Panc1 (cell line): Measurements from ENCODE around the gene SCNN1G. TPM values are rescaled to one million over a fixed set of nuclear protein-coding genes. Genes with fewer than 3 reads are reported as not detected.

Experiments
- ATAC-seq: fragments of 200-7000 bp; cut with Tn5 transposase; 2 replicates; pipeline ENCODE4 v1.9.1; 2020; ENCODE audit warnings: mild to moderate bottlenecking, moderate library complexity
- BruUV-seq: library from RNA; stranded (reverse); fragments of 400-500 nt; replicated peaks from 2 replicates; lab custom pipeline; 2021; lab: Mats Ljungman, UMichigan
- CTCF ChIA-PET: fragments of 300-600 bp; sonication (Branson Sonifier 250); formaldehyde crosslinking; loops from one replicate; lab custom pipeline; 2022; ENCODE audit warnings: antibody characterized with exemption; lab: Charles Lee
- POLR2A ChIA-PET: fragments of 300-600 bp; sonication (Branson Sonifier 250); formaldehyde crosslinking; loops from one replicate; lab custom pipeline; 2022; ENCODE audit warnings: antibody characterized with exemption; lab: Charles Lee
- DNase-seq: peaks from one replicate; pipeline ENCODE4 v3.0.0-alpha.2; 2010; ENCODE audit warnings: low read depth, low spot score
- H3K27ac ChIP-seq: 2 replicates; pipeline ENCODE4 v1.5.1; 2011; ENCODE audit warnings: mild to moderate bottlenecking, low read length, inconsistent platforms
- H3K27me3 ChIP-seq: fragments of 200-500 bp; sonication (Bioruptor generic); 2 replicates; pipeline ENCODE4 v1.6.0; 2014; ENCODE audit warnings: low read length, inconsistent platforms; ENCODE audit not compliant: control insufficient read depth, insufficient read depth
- H3K36me3 ChIP-seq: fragments of 200-500 bp; sonication (Bioruptor generic); 2 replicates; pipeline ENCODE4 v1.5.1; 2014; ENCODE audit warnings: inconsistent platforms, mild to moderate bottlenecking, low read length, moderate library complexity; ENCODE audit not compliant: control insufficient read depth, insufficient read depth
- H3K4me1 ChIP-seq: 2 replicates; pipeline ENCODE4 v1.5.1; 2011; ENCODE audit warnings: inconsistent platforms, mild to moderate bottlenecking, low read length, moderate library complexity; ENCODE audit not compliant: control insufficient read depth, insufficient read depth
- H3K4me3 ChIP-seq, 2 experiments: 2 replicates each; pipeline ENCODE4 v1.5.1; 2011 to 2012; ENCODE audit warnings: low read depth in 2 of 2, low read length in 2 of 2, mild to moderate bottlenecking in 2 of 2, inconsistent platforms in 1 of 2, moderate library complexity in 1 of 2
- H3K9me3 ChIP-seq: fragments of 200-500 bp; sonication (Bioruptor generic); 2 replicates; pipeline ENCODE4 v1.5.1; 2014; ENCODE audit warnings: low read depth, mild to moderate bottlenecking, inconsistent platforms, low read length, moderate library complexity; ENCODE audit not compliant: control insufficient read depth, insufficient read depth
- POLR2AphosphoS5 ChIP-seq: IDR thresholded peaks from 2 replicates; pipeline ENCODE4 v1.6.1; 2012; ENCODE audit warnings: mild to moderate bottlenecking, low read depth, low read length, moderate library complexity
- SIN3A ChIP-seq: IDR thresholded peaks from 2 replicates; pipeline ENCODE4 v1.6.1; 2012; ENCODE audit warnings: low read depth, mild to moderate bottlenecking, low read length, moderate library complexity, borderline replicate concordance; ENCODE audit not compliant: insufficient read depth
- TCF7L2 ChIP-seq: IDR thresholded peaks from 2 replicates; pipeline ENCODE4 v1.6.1; 2011; ENCODE audit warnings: mild to moderate bottlenecking, low read depth, low read length, inconsistent platforms
- in situ Hi-C: cut with HindIII; loops from 2 replicates; pipeline ENCODE4 v1.10.0; 2016; ENCODE audit warnings: low sequenced_read_pairs, low pct_unique_long_range_greater_than_20kb
- intact Hi-C: fragments of 100-400 bp; cut with micrococcal nuclease; formaldehyde crosslinking; loops from one replicate; pipeline ENCODE4 v1.10.0; 2022; ENCODE audit not compliant: unreplicated experiment
- total RNA-seq: library from RNA; stranded (reverse); gene quantifications from one replicate; pipeline ENCODE4 v1.2.1, GENCODE V29; 2021; ENCODE audit not compliant: unreplicated experiment
- TF ChIP-seq, protein P1 (sequence below), 2 experiments: IDR thresholded peaks; 2 replicates each; pipeline ENCODE4 v1.6.1; 2011 to 2012; ENCODE audit warnings: low read depth in 2 of 2, control low read depth in 1 of 2, low read length in 1 of 2, mild to moderate bottlenecking in 1 of 2, moderate library complexity in 1 of 2; ENCODE audit not compliant: insufficient read depth in 1 of 2
- TF ChIP-seq, protein P2 (sequence below): fragments of 450-650 bp; IDR thresholded peaks from 2 replicates; pipeline ENCODE4 v1.5.1; 2017; ENCODE audit warnings: mild to moderate bottlenecking

Gene SCNN1G
- total RNA-seq, 1 experiment from 2014 or later, result 3.4 TPM

GRCh38 chr16:23141033-23141432 lies 41.5 kb upstream of the SCNN1G start:
- DNase-seq (no peak), ATAC-seq (no peak)
- no peak overlapping the region for H3K27ac ChIP-seq
- H3K4me1 ChIP-seq, result peaks cover 37% of the 10 kb centered on the region
- BruUV-seq, result no TSS peak
- in situ Hi-C loops, result no loop called here
- no peak overlapping the region for H3K4me3 ChIP-seq
- ChIA-PET POLR2A (no interaction called here), CTCF (no interaction called here)
- H3K9me3 ChIP-seq, result peaks cover 3% of the 10 kb centered on the region; the same call in 1 of the 2 replicates
- TF ChIP-seq, protein P1, sequence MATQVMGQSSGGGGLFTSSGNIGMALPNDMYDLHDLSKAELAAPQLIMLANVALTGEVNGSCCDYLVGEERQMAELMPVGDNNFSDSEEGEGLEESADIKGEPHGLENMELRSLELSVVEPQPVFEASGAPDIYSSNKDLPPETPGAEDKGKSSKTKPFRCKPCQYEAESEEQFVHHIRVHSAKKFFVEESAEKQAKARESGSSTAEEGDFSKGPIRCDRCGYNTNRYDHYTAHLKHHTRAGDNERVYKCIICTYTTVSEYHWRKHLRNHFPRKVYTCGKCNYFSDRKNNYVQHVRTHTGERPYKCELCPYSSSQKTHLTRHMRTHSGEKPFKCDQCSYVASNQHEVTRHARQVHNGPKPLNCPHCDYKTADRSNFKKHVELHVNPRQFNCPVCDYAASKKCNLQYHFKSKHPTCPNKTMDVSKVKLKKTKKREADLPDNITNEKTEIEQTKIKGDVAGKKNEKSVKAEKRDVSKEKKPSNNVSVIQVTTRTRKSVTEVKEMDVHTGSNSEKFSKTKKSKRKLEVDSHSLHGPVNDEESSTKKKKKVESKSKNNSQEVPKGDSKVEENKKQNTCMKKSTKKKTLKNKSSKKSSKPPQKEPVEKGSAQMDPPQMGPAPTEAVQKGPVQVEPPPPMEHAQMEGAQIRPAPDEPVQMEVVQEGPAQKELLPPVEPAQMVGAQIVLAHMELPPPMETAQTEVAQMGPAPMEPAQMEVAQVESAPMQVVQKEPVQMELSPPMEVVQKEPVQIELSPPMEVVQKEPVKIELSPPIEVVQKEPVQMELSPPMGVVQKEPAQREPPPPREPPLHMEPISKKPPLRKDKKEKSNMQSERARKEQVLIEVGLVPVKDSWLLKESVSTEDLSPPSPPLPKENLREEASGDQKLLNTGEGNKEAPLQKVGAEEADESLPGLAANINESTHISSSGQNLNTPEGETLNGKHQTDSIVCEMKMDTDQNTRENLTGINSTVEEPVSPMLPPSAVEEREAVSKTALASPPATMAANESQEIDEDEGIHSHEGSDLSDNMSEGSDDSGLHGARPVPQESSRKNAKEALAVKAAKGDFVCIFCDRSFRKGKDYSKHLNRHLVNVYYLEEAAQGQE (IDR thresholded peaks at IDR 0.05; ENCODE audit: insufficient read depth in 1 of 2, low read depth in 2 of 2, low read length in 1 of 2), result no peak
- TF ChIP-seq SIN3A (no peak), POLR2AphosphoS5 (no peak), TCF7L2 (no peak)
- TF ChIP-seq, protein P2, sequence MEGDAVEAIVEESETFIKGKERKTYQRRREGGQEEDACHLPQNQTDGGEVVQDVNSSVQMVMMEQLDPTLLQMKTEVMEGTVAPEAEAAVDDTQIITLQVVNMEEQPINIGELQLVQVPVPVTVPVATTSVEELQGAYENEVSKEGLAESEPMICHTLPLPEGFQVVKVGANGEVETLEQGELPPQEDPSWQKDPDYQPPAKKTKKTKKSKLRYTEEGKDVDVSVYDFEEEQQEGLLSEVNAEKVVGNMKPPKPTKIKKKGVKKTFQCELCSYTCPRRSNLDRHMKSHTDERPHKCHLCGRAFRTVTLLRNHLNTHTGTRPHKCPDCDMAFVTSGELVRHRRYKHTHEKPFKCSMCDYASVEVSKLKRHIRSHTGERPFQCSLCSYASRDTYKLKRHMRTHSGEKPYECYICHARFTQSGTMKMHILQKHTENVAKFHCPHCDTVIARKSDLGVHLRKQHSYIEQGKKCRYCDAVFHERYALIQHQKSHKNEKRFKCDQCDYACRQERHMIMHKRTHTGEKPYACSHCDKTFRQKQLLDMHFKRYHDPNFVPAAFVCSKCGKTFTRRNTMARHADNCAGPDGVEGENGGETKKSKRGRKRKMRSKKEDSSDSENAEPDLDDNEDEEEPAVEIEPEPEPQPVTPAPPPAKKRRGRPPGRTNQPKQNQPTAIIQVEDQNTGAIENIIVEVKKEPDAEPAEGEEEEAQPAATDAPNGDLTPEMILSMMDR, result no peak
- intact Hi-C loops, result no loop called here
- no peaks in the 10 kb centered on the region for H3K36me3 ChIP-seq
- no peaks in the 10 kb centered on the region for H3K27me3 ChIP-seq

GRCh38 chr16:23141500-23141899 lies 41.0 kb upstream of the SCNN1G start:
- in situ Hi-C loops (no loop called here), intact Hi-C loops (no loop called here)
- BruUV-seq, result no TSS peak
- TF ChIP-seq, protein P2, result no peak
- TF ChIP-seq SIN3A, result no peak
- no peak for TF ChIP-seq TCF7L2
- no peak for ATAC-seq
- DNase-seq, result no peak
- ChIA-PET POLR2A (no interaction called here), CTCF (no interaction called here)
- H3K4me3 ChIP-seq, result no peak overlapping the region
- no peaks in the 10 kb centered on the region for H3K36me3 ChIP-seq
- no peaks in the 10 kb centered on the region for H3K27me3 ChIP-seq
- H3K9me3 ChIP-seq, result peaks cover 3% of the 10 kb centered on the region; the same call in 1 of the 2 replicates
- peaks cover 41% of the 10 kb centered on the region for H3K4me1 ChIP-seq
- no peak overlapping the region for H3K27ac ChIP-seq
